GM19467 (cell line): ENCODE data around the gene IGFBP2.

Source experiments
- ATAC-seq: cut with Tn5 transposase; IDR thresholded peaks from one replicate; pipeline ENCODE4 v1.9.1; 2021; ENCODE audit warnings: mild to moderate bottlenecking, moderate library complexity; ENCODE audit not compliant: unreplicated experiment

Gene IGFBP2

DNA sequence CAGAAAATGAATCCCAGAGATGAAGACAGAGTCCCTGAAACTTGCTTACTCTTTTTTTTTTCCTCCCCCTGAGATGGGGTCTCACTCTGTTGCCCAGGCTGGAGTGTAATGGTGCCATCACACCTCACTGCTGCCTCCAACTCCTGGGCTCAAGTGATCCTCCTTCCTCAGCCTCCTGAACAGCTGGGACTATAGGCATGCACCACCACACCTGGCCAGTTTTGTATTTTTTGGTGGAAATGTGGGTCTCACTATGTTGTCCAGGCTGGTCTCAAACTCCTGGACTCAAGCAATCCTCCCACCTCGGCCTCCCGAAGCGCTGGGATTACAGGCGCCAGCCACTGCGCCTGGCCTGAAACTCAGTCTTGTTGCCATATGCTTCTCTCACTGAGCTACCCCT is 27.8 kb downstream of the IGFBP2 start:
- no peak for ATAC-seq

DNA sequence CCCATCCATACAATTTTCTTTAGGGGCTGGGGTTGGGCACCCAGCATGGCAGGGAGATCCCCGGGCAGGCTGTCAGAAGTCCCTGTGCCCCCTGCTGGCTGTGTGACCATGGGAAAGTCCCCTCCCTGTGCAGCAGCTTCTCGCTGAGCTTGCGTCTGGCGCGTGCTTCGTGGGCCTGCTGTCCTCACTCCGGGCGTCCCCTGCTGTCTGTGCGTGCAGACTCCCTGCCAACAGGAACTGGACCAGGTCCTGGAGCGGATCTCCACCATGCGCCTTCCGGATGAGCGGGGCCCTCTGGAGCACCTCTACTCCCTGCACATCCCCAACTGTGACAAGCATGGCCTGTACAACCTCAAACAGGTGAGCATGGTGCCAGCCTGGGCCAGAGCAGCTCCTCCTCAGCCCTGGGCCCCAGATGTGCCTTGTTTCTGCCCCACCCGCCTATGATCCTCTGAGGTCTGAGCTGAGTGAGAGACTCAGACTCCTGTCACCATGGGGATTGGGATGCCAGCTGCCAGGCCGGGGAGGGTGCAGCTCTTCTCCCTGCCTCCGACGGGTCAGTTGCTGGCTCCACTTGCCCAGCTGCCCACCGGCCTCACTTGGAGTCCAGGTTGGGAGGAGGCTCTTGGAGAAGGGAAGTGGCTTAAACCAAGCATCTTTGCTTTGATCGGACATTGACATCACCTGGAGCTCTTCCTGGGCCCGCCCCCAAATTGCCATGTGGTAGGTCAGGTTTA is 28.6 kb downstream of the IGFBP2 start:
- ATAC-seq: no peak

DNA sequence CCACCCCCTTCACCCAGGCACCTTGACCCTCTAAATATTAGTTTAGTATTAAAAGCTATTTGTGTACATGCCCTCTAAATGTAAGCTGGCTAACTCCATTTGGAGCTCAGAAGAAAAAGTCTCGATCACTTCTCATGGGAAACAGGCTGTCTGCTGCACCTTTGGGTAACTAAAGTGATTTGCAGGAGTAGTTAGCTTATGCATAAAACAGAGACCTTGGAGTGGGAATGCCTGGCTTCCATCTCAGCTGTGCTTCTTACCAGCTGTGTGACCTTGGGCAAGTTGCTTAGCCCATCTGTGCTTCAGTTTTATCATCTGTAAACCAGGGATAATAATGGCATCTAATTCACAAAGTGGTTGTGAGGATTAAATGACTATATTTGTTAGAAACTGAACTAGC is 29.9 kb downstream of the IGFBP2 start:
- no peak for ATAC-seq

DNA sequence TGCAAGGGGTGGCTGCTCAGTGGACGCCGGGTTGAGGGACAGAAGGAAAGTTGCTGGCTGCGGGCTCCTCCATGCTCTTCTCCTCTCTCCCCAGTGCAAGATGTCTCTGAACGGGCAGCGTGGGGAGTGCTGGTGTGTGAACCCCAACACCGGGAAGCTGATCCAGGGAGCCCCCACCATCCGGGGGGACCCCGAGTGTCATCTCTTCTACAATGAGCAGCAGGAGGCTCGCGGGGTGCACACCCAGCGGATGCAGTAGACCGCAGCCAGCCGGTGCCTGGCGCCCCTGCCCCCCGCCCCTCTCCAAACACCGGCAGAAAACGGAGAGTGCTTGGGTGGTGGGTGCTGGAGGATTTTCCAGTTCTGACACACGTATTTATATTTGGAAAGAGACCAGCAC is 30.6 kb downstream of the IGFBP2 start:
- ATAC-seq: no peak

DNA sequence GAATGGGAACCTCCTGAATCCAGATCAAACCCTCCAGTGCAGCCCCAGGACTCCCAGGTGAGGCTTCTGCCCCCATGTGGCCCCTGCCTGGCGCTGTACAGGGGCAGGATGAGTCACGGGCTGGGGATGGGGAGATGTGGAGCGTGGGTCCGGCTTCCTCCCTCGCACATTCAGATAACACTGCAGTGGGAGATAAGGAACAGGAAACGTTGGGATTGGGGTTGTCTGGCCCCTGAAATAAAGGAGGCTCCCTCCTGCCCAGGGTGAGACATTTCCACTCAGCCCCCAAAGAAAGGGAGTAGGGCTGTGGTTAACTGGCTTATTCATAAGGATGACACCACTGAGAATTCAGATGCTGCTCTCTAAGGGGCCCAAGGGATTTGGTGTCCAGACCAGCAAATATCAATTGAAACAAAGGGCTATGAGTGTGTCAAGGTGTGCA is 31.4 kb downstream of the IGFBP2 start:
- ATAC-seq: no peak

DNA sequence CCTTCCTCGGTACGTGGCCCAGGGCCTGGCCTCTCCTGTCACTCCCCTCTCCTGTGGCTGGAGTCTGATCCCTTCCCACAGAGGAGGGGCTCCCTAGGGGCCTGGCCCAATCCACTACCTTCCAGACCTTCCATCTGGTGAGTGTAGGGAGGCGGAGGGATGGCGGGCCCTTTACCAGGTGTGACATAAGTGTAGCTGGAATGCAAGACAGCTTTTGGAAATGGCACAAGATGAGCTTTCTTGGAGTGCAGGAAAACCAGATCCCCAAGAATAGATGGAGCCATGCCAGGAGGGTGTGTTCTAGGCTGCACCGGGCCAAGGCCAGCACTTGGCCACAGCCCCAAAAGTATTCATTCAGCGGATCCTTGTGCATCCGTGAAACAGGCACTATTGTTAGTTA is 32.0 kb downstream of the IGFBP2 start:
- no peak for ATAC-seq

DNA sequence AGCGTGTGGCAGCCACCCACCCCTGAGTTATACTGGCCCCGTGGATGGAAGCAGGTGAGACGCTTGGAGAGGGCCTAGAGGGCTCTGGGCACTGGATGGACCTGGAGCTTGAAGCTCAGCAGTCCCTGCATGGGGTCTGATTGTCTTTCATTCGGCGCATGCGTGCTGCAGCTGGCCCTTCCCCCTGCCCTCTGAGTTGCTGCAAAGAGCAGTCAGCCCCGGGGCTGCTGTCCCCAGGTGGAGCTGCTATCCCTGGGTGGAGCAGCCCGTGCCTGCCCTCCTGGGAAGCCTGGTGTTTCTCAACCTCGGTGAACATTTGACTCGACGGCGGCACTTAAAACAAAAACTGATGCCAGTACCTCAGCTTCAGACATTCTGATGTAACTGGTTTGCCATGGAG is 32.5 kb downstream of the IGFBP2 start:
- no peak for ATAC-seq

DNA sequence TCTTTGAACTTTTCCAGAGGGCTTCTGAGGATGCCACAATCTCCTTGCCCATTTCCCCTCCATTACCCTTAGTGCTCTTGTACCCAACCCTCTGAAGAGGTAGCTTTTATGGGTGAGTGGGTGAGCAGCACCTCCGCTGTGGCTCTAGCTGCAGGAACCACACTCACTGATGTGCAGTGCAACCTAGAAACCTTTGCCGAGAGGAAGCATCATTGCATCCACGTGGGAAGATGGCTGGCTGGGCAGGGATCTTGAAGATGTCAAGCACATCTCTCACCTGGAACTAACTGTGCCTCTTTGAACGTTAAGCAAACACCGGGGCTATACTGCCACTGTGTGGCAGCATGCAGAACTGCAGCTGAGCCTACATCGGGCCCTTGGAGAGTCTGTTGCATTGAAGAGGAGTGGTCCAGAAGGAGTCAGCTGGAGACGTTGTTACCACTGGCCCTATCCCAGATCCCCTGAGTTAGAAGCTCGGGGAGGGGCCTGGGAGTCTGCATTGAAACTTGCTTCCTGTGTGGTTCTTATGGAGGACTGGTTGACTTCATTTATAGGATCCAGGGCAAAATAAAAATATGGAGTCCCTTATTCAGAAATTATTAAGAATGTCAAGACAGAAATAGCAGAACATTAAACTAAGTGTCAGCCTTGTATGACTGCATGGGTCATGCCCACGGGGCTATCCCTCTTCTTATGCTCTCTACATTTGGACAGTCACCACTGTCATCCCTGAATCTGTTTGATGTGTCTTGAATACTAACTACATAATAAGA is 33.4 kb downstream of the IGFBP2 start:
- ATAC-seq: peak; percentile 81

DNA sequence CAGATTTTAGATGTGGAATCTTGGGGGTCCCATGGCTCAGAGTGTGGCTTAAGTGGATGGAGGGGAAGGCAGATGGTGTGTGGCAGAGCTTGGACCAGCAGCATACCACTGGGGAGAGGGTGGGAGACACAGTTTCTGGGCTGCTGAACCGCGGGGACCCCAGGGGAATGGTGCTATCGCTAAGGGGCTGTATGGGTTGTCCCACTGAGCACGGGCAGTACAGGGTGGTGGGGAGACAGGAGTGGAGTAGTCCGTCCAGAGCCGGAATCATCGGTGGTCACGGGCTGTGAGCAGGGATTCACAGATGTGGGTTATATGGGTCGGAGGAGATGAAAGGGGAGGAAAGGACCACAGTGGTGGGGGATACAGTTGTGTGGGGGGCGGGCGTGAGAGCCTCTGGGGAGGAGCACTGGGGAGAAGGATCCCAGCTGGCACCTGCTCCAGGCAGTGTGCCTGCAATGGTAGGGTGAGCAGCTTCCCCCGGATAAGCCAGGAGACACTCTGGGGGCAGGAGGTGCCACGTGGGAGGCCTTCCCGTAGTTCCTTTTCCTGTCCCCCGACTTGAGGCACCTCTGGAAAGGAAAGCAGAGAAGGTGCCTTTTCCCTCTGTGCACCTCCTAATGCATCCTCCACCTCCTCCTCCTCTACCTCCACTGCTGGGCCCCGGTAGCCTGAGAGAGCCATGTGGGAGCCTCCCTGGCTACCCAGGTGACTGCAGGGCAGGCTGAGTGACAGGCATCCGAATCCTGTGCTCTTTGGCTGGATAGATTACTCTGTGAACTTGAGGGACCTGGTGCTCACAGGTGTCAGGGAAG is 37.3 kb downstream of the IGFBP2 start:
- no peak for ATAC-seq

DNA sequence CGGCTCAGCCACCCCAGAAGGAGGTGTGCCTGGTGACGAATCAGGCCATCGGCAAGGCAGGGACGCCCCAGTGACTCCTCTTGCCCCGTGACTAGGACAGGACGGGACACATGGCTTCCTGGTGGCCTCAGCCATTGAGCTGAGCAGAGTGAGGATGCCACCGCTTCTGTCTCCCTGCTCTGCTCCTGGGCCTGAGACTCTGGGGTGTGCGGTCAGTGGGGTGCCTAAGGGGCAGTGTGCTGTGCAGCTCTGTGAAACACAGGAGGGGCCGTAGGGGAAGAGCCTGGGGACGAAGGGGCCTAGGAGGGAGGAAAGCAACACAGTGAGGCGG is 37.8 kb downstream of the IGFBP2 start:
- no peak for ATAC-seq

DNA sequence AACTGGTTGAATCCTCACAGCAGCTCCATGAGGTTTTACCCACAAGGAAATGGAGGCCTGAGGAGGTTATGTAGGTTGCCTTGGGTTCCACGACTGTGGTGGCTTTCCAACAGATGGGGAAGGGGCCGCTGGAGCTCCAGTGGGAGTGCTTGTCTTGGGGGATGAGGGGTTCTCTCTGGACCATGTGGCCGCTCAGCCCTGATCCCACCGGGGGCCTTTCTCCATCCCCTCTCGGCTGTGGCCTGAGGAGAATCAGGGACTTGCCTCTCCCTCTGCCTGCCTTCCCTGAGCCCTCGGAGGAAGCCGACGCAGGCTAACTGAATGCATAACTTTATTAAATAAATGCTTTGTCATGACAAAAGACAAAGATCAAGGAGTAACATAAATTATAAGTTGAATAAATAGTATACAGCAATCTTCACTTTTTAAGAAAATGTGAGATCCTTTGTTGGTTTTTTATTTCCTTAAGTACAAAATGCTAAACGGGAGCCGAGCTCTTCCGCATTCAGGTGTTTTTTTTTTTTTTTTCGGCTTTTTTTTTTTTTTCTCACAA is 38.6 kb downstream of the IGFBP2 start:
- ATAC-seq: no peak

DNA sequence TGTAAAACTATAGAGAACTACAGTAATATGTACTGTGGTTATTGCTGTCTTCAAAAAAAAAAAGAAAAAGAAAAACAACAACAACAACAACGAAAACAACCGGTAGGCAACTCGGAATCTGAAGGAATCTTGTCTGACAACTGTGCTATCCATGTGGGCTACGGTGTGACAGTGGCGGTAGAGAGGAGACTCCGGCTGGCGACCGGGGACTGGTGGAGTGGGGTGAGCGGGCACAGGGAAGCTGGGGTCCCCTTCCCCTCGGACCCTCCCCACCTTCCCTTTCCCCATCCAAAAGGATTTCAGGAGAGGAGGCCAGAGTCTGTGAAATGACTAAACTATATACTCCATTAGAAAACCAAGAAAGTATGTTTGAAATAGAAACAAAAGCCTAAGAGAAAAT is 39.2 kb downstream of the IGFBP2 start:
- no peak for ATAC-seq

DNA sequence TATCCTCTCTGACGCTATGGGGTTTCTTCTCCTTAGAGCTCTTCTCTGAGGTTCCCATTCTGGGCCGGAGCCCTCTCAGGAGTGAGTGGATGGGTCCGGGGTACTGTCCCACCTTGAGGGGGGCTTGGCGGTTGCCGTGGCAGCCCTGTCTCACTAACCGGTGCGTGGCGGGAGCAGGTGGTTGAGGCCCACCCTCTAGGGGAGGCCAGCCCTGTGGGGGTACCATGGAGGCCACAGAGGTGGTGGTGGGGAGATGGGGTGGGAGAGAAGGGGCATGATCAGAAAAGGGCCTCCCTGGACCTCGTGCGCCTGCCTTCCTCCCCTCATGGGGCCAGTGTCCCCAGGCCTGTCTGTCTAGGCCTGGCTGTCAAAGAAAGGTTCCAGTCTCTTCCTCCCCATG is 39.8 kb downstream of the IGFBP2 start:
- ATAC-seq: no peak

DNA sequence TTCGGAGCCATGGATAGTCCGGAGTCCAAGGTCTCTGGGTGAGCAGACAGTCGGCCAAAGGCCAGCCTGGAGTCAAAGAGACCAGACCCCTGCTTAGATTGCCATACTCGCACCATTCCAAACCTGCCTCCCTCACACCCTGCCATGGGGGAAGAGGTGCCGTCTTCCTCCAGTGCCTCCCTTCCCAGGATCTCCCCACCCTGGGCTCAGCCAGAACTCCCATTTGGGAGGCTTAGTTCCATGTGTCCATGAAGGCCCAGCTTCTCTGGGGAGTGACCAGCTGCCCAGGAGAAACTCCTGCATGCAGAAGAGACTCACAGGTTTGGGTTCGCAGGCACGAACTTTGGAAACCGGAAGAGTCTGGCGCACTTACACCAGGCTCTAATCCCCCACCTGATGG is 40.4 kb downstream of the IGFBP2 start:
- ATAC-seq: no peak

DNA sequence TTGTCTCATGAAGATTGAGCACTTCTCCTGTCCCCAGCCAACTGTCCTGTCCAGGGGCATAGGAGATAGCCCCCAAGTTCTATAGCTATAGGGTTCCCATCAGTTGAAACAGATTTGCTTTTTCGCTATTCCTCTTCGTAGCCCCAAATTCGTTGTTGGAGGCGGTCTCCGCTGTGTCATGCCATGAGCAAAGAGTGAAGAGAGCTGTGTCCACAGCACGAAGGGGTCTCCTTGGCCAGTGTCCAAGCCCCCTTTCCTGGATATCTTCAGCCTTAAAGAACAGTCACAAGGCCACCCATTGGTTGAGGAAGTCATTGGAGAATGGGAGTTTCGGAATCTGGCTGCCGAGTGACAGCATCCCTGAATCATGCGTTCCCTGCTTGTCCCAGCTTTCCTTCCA is 41.2 kb downstream of the IGFBP2 start:
- ATAC-seq: no peak

DNA sequence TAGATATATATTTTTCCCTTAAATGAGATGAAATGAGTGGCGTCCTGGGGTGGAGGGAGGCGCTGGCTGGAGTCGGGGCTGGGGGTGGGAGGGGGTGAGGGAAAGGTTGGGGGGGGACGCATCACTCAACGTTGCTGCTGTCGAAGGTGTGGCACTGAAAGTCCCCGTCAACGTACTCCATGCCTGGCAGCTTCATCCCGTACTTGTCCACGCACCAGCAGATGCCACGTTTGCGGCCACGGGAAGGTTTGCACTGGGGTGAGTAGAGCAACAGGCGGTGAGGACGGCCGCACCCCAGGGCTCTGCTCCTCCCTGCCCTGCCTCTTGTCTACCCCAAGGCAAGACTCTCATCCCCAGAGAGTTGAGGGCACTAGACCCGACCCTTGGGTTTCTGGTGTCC is 43.4 kb downstream of the IGFBP2 start:
- no peak for ATAC-seq

DNA sequence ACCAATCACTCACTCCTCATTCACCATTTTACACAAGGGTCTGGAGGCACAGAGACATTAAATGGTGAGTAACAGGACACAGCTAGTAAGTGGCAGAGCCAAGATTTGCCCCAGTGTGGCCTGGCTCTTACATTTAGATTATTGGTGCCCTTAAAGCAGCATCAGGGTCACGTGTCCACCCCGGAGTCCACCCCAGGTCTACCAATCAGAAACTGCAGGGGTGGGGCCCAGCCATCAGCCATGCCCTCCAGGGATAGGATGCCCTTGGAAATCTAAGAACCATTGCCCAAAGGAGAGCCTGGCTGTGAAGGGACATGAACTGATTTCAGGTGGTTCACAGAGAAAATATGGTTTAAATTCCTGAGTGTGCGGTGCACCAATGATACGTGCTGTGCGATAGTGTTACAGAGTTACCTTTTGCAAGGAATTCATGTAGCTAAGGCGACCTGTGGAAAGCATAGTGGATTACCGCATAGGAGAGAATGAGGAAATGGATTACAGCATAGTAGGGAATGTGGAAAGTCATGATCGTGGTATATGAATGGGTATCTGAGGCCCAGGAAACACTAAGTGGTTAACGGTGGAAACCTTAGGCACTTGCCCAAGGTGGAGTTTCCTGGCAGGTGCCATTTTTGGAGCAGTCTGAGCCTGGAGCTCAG is 44.3 kb downstream of the IGFBP2 start:
- no peak for ATAC-seq

DNA sequence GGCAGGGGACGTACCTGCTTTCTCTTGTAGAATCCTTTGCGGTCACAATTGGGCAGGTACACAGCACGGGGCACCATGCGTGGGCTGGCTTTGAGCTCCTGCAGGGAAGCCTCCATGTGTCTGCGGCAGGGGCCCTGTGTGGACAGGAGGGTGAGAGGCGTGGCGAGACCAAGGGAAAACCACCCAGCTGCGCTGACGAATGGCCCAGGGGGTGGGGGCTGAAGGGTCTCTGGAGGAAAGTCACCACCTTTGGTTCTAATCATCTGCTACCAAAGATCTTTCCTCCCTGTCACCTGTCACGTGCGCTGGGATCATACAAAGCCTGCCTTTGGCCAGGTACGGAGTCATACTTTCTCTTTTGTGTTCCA is 44.9 kb downstream of the IGFBP2 start:
- no peak for ATAC-seq

DNA sequence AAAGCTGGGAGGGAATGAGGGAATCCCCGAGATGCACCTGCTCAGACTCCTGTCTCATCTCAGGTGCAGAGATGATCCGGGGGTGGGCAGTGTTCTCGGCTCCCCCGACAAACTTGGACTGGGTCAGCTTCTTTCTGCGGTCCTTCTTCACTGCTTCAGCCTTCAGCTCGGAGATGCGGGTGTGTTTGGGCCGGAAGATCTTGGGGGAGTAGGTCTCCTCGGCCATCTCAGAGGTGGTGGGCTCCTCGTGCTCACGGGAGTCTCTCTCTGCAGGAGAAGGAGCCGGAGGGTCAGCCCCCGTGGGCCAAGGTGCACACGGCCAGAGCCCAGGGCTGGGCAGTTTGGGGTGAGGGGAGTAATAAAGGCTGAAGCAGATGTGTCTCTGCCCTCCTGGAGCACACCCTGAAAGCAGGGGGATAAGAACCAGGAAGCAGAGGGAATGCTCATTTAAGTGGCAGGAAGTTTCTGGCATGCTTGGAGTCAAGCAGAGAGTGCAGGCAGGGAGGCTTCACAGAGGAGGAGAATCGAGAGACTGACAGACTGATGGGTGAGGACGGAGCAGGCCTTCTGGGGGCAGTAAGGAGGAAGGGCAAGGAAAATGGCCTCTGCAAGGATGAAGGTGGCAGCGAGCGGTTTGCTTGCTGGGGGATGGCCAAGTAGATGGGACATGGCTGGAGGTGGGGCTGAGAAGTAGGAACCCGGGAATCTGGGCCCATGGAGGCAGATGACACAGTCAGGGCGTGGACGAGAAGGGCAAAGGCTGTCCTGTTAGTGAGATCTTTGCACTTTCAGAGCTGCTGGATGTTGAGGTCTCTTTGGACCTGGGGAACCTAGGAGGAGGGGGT is 45.8 kb downstream of the IGFBP2 start:
- ATAC-seq: no peak

DNA sequence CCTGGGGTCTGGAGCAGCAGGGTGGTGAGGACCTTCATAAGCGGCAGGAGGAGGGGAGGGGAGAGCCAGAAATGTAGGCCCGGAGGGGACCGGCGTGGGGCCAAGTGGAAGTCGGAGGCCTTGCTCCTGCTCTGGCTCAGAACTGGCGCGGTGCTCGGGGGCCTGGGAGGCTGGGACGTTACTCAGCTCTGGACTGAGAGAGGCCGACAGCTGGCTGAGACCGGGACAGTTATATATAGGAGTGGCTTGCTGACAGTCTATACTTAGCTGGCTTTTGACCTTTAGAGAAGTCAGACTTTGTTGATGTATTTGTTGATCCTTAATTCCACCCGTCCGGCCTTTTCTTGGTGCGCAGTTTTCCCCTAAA is 46.4 kb downstream of the IGFBP2 start:
- no peak for ATAC-seq
